OCI-LY3 (cell line): ENCODE results near the gene PHF5A.

Experiments
- H2AFZ ChIP-seq: fragments of 200-600, 300-600 bp; shearing (Covaris generic); 2 replicates; pipeline ENCODE4 v1.6.0; 2014; ENCODE audit warnings: antibody characterized with exemption, low read depth, low read length
- H3K27ac ChIP-seq: fragments of 200-600, 300-600 bp; sonication (generic); 2 replicates; pipeline ENCODE4 v1.5.1; 2014; ENCODE audit warnings: mild to moderate bottlenecking, low read length, moderate library complexity, mixed read lengths
- H3K27me3 ChIP-seq: fragments of 200-600, 300-600 bp; sonication (generic); 2 replicates; pipeline ENCODE4 v1.6.1; 2014; ENCODE audit warnings: low read depth, low read length, mixed read lengths
- H3K36me3 ChIP-seq: fragments of 200-600, 300-600 bp; sonication (generic); replicated peaks from 2 replicates; pipeline ENCODE3; 2014; ENCODE audit warnings: low read depth, low read length, mixed read lengths
- H3K4me1 ChIP-seq: fragments of 300-600, 200-600 bp; sonication (generic); 2 replicates; pipeline ENCODE4 v1.6.1; 2014; ENCODE audit warnings: low read length, mixed read lengths
- H3K4me2 ChIP-seq: fragments of 200-600, 300-600 bp; sonication (generic); 2 replicates; pipeline ENCODE4 v1.6.1; 2014; ENCODE audit warnings: low read length, mixed read lengths
- H3K4me3 ChIP-seq: fragments of 300-600, 200-600 bp; sonication (generic); 2 replicates; pipeline ENCODE4 v1.5.1; 2014; ENCODE audit warnings: antibody characterized with exemption, mild to moderate bottlenecking, low read length, moderate library complexity
- H3K79me2 ChIP-seq: fragments of 300-600, 200-600 bp; shearing (Covaris generic); 2 replicates; pipeline ENCODE4 v1.6.1; 2014; ENCODE audit warnings: mild to moderate bottlenecking, low read length, mixed read lengths
- H3K9ac ChIP-seq: fragments of 300-600, 200-600 bp; shearing (Covaris generic); 2 replicates; pipeline ENCODE4 v1.6.0; 2014; ENCODE audit warnings: mild to moderate bottlenecking, low read length, moderate library complexity
- H3K9me3 ChIP-seq: fragments of 200-600, 300-600 bp; shearing (Covaris generic); 2 replicates; pipeline ENCODE4 v1.6.1; 2014; ENCODE audit warnings: low read length, mixed read lengths; ENCODE audit not compliant: insufficient read depth
- H4K20me1 ChIP-seq: fragments of 200-600, 300-600 bp; sonication (generic); 2 replicates; pipeline ENCODE4 v1.6.1; 2016; ENCODE audit warnings: low read length, mixed read lengths; ENCODE audit not compliant: insufficient read depth
- EZH2phosphoT487 ChIP-seq: fragments of 200-600 bp; shearing (Covaris generic); IDR thresholded peaks from 2 replicates; pipeline ENCODE4 v1.6.1; 2018; ENCODE audit warnings: antibody characterized with exemption, mixed run types, low read depth
- TF ChIP-seq, protein P1 (sequence below): fragments of 200-600, 300-600 bp; sonication (generic); IDR thresholded peaks from 2 replicates; pipeline ENCODE4 v1.5.1; 2014; ENCODE audit warnings: antibody characterized with exemption, low read length, low read depth

Gene PHF5A

DNA sequence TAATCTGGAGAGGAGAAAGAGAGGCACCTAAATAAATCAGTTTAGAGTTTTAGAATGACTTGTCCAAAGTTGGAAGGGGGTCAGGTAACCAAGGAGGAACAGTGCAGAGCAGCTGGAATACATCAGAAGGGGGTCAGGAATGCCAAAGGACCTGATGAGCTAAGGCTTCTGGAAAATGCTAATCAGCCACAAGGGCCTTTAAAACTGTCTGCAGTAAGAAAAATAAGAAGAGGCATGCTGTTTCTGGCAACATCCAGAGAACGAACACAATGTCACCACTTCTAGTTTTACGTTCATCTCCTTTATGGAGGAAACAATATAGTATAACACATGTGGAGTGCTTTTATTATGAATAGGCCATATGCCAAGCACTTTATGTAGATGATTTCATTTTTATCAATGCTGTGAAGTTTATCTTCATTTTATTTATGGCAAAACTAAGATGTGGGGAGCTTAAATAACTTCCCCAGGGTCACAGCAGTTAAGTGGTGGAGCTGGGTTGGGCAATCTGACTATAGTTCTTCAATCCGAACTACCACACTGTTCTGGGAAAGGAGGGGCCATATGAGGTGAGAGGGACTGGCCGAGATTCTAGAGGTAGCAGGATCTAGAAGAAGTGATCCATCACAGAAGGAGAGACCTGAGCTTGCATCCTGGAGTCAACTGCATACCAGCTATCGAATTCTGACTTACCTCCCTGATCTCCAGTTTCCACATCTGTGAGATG is 23.0 kb upstream of the PHF5A start:
- H3K4me2 ChIP-seq: no peak overlapping the region
- no peaks in the 10 kb centered on the region for H3K9me3 ChIP-seq
- peaks cover 74% of the 10 kb centered on the region for H3K79me2 ChIP-seq
- H2AFZ ChIP-seq: no peak overlapping the region
- H3K9ac ChIP-seq: no peak overlapping the region
- H3K4me1 ChIP-seq: no peaks in the 10 kb centered on the region
- no peaks in the 10 kb centered on the region for H3K27me3 ChIP-seq
- H4K20me1 ChIP-seq: peaks cover 38% of the 10 kb centered on the region; the same call in 1 of the 2 replicates
- H3K4me3 ChIP-seq: no peak overlapping the region
- H3K27ac ChIP-seq: no peak overlapping the region
- H3K36me3 ChIP-seq: peaks cover 7% of the 10 kb centered on the region
- no peak for TF ChIP-seq EZH2phosphoT487
- TF ChIP-seq, protein P1, sequence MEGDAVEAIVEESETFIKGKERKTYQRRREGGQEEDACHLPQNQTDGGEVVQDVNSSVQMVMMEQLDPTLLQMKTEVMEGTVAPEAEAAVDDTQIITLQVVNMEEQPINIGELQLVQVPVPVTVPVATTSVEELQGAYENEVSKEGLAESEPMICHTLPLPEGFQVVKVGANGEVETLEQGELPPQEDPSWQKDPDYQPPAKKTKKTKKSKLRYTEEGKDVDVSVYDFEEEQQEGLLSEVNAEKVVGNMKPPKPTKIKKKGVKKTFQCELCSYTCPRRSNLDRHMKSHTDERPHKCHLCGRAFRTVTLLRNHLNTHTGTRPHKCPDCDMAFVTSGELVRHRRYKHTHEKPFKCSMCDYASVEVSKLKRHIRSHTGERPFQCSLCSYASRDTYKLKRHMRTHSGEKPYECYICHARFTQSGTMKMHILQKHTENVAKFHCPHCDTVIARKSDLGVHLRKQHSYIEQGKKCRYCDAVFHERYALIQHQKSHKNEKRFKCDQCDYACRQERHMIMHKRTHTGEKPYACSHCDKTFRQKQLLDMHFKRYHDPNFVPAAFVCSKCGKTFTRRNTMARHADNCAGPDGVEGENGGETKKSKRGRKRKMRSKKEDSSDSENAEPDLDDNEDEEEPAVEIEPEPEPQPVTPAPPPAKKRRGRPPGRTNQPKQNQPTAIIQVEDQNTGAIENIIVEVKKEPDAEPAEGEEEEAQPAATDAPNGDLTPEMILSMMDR: no peak

DNA sequence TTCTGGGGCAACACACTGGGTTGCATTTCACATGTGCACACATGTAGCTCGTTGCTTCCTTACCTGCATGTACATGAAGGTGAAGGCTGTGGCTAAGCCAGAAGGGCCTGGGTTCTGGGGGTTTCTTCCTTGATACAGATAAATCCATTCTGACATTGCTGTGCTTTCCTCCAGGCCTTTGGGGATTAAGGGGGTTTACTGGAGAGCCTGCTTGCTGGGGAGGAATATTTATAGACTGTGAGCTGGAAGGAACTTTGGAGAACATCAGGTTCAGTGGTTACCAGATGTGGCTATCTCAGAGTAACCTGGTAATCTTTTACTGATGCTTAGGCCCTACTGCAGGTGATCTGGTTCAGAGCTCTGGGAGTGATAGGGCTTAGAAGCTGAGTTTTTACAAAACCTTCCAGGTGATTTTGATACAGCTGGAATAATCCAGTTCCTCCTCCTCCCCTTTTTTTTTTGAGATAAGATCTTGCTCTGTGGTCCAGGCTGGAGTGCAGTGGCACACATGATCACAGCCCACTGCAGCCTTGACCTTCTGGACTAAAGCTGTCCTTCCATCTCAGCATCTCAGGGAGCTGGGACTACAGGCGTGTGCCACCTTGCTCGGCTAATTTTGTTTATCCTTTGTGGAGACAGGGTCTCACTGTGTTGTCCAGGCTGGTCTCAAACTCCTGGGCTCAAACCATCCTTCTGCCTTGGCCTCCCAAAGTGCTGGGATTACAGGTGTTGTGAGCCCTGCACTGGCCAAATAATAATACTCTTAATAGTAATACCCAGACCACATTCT is 20.3 kb upstream of the PHF5A start:
- Histone ChIP-seq H3K4me1 (no peaks in the 10 kb centered on the region), H3K9ac (no peak overlapping the region)

DNA sequence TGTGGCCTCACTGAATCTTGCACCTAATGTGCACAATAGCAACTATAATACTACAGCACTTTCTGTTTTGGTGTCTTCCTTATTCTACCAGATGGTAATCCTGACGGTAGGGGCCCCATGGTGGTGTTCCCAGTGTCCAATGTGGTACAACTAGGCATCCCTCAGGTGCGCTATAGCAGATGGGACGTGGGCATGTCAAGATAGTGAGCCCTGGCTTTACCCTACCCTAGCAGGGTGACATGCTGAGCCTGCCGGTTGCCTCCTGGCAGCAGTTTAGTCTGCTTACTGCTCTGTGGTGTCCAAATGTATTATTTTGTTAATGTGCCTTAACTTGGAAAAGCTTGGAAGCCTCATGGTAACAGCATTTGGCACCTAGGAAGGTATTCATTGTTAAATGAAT is 19.6 kb upstream of the PHF5A start:
- Histone ChIP-seq H3K27me3 (no peaks in the 10 kb centered on the region), H3K4me3 (no peak overlapping the region), H3K9ac (no peak overlapping the region), H3K4me1 (no peaks in the 10 kb centered on the region), H3K9me3 (no peaks in the 10 kb centered on the region), H3K4me2 (no peak overlapping the region), H3K79me2 (peaks cover 78% of the 10 kb centered on the region), H2AFZ (no peak overlapping the region), H4K20me1 (peaks cover 38% of the 10 kb centered on the region), H3K27ac (no peak overlapping the region), H3K36me3 (peaks cover 2% of the 10 kb centered on the region)
- TF ChIP-seq EZH2phosphoT487: no peak
- TF ChIP-seq, protein P1: no peak

More for the DNA sequence above, 20.3 kb upstream of the PHF5A start:
- Histone ChIP-seq H3K27me3 (no peaks in the 10 kb centered on the region), H3K9me3 (no peaks in the 10 kb centered on the region), H3K79me2 (peaks cover 78% of the 10 kb centered on the region), H3K27ac (no peak overlapping the region), H3K4me2 (no peak overlapping the region), H2AFZ (no peak overlapping the region), H3K4me3 (no peak overlapping the region), H4K20me1 (peaks cover 37% of the 10 kb centered on the region), H3K36me3 (peaks cover 2% of the 10 kb centered on the region)
- no peak for TF ChIP-seq EZH2phosphoT487
- TF ChIP-seq, protein P1: no peak
